Natural killer cell (primary cell): ENCODE results near the gene CCDC154. TPM values are rescaled to one million over a fixed set of nuclear protein-coding genes. Genes with fewer than 3 reads are reported as not detected.
A peak's percentile ranks its signal among the peaks of the same experiment; 100 is the strongest.

Source experiments
- ATAC-seq, 3 donors: fragments of 150-1000 bp in 2 of 3; fragments of 200-7000 bp in 1 of 3; cut with Tn5 transposase; 1 replicate in 1 of 3; 2 replicates in 2 of 3; pipeline ENCODE4 v1.10.0; 2021; ENCODE audit warnings: mild to moderate bottlenecking in 2 of 3, moderate library complexity in 2 of 3
- DNase-seq, 2 donors: peaks; one replicate each; pipeline versions ENCODE4 v3.0.0 to v3.0.0-alpha.2; 2013 to 2021; ENCODE audit warnings: mixed read lengths in 1 of 2
- H3K27ac ChIP-seq: one replicate; pipeline ENCODE4 v1.5.1; 2013; ENCODE audit warnings: mild to moderate bottlenecking, low read length
- H3K27me3 ChIP-seq: one replicate; pipeline ENCODE4 v1.6.1; 2013; ENCODE audit warnings: low read length; ENCODE audit not compliant: control insufficient read depth, insufficient read depth
- H3K36me3 ChIP-seq: one replicate; pipeline ENCODE4 v1.6.1; 2013; ENCODE audit warnings: low read length; ENCODE audit not compliant: control insufficient read depth, insufficient read depth
- H3K4me1 ChIP-seq: one replicate; pipeline ENCODE4 v1.6.1; 2013; ENCODE audit warnings: low read length; ENCODE audit not compliant: control insufficient read depth, insufficient read depth
- H3K4me3 ChIP-seq: one replicate; pipeline ENCODE4 v1.5.1; 2013; ENCODE audit warnings: low read length
- H3K9me3 ChIP-seq: one replicate; pipeline ENCODE4 v1.6.1; 2013; ENCODE audit warnings: low read length; ENCODE audit not compliant: control insufficient read depth, insufficient read depth
- H3K27ac Mint-ChIP-seq, 2 donors: one replicate each; pipeline ENCODE4 v1.8.0; 2022; ENCODE audit warnings: mild to moderate bottlenecking in 2 of 2, mixed read lengths in 2 of 2, moderate library complexity in 1 of 2
- H3K27me3 Mint-ChIP-seq, 2 donors: one replicate each; pipeline ENCODE4 v1.8.0; 2022; ENCODE audit warnings: low read depth in 2 of 2, mixed read lengths in 2 of 2
- H3K36me3 Mint-ChIP-seq: one replicate; pipeline ENCODE4 v1.8.0; 2022; ENCODE audit warnings: mixed read lengths
- H3K4me1 Mint-ChIP-seq, 2 donors: one replicate each; pipeline ENCODE4 v1.8.0; 2022; ENCODE audit warnings: mixed read lengths in 2 of 2
- H3K4me3 Mint-ChIP-seq: one replicate; pipeline ENCODE4 v1.8.0; 2022; ENCODE audit warnings: mild to moderate bottlenecking, moderate library complexity, mixed read lengths
- H3K9me3 Mint-ChIP-seq, 2 donors: one replicate each; pipeline ENCODE4 v1.8.0; 2022; ENCODE audit warnings: mixed read lengths in 2 of 2
- WGBS: methylation state at CpG from one replicate; pipeline ENCODE4 v1.1.7; 2013; ENCODE audit warnings: missing lambda C conversion rate; ENCODE audit not compliant: insufficient coverage; 5-methylcytosine and 5-hydroxymethylcytosine counted together
- intact Hi-C: fragments of 100-400 bp; cut with micrococcal nuclease; formaldehyde crosslinking; loops from one replicate; pipeline ENCODE4 v1.14.2; 2022
- total RNA-seq, 4 donors: library from RNA; stranded (reverse); fragments of 120-200 nt in 1 of 4; gene quantifications; one replicate each; pipeline versions ENCODE4 v1.2.3 to v1.2.4, GENCODE V29; 2013 to 2022
- TF ChIP-seq, protein P1 (sequence below): fragments of 200-600 bp; IDR thresholded peaks from one replicate; pipeline ENCODE4 v1.8.0; 2022; ENCODE audit warnings: antibody characterized with exemption

Gene CCDC154
- total RNA-seq, 3 donors from 2014 or later (not counting 1 experiment from before 2014, with no cell fraction given), result 0.88 to 1.8 (median 1.6) TPM

DNA sequence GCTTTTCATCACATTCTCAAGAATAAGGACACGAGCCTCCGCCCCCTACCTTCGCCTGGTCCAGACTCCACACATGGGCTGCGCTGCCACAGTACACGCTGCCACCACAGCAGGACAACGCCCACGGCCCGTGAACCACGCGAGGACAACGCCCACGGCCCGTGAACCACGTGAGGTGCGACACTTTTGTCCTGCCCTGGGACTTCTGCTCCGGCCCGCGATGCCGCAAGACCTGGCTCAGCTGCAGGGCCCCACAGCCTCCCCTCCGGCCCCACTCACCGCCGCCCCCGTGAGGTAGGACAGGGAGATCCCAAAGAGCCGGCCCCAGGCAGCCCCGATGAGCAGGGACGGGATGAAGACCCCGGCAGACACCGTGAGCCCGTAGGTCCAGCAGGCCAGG is 5.9 kb upstream of the CCDC154 start:
- H3K27ac Mint-ChIP-seq, result peak overlapping the region in 1 of 2 donors; percentile 59

DNA sequence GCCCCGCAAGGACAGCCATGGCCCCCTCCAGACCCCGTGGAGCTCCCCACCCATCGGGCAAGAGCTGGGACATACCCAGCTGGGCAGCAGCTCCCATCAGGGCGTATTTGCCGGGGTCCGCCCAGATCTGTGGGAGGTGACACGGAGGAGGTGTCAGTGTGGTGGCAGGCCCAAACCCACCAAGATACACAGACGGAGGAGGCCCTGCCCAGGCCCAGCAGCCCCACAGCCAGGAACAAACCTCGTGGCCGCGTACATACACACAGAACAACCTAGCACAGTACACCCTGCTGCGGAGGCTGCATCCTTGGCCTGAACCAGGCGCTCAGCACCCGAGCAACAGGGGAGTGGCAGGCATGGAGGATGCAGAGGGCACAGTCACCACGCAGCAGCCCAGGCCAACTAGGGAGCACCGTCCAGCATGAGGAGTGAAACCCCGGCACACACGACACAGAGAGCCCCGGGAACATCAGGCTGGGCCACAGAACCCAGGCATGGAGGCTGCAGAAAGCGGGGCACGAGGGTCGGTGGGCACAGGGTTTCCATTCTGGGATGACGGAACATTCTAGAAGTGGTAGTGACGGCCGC is 4.9 kb upstream of the CCDC154 start:
- H3K27me3 Mint-ChIP-seq, result no peaks in the 10 kb centered on the region
- Histone ChIP-seq H3K36me3 (peaks cover 38% of the 10 kb centered on the region), H3K27me3 (no peaks in the 10 kb centered on the region), H3K4me1 (peaks cover 9% of the 10 kb centered on the region), H3K27ac (no peak overlapping the region), H3K4me3 (no peak overlapping the region), H3K9me3 (no peaks in the 10 kb centered on the region)
- no peaks in the 10 kb centered on the region for H3K9me3 Mint-ChIP-seq
- peak overlapping the region in 1 of 2 donors; percentile 59 for H3K27ac Mint-ChIP-seq
- H3K4me1 Mint-ChIP-seq, result peaks cover 0 to 20% of the 10 kb centered on the region in 2 donors
- H3K4me3 Mint-ChIP-seq, result no peak overlapping the region
- no peaks in the 10 kb centered on the region for H3K36me3 Mint-ChIP-seq
- 98% methylated on average over 25 of the region's 25 CpGs for WGBS
- TF ChIP-seq, protein P1, sequence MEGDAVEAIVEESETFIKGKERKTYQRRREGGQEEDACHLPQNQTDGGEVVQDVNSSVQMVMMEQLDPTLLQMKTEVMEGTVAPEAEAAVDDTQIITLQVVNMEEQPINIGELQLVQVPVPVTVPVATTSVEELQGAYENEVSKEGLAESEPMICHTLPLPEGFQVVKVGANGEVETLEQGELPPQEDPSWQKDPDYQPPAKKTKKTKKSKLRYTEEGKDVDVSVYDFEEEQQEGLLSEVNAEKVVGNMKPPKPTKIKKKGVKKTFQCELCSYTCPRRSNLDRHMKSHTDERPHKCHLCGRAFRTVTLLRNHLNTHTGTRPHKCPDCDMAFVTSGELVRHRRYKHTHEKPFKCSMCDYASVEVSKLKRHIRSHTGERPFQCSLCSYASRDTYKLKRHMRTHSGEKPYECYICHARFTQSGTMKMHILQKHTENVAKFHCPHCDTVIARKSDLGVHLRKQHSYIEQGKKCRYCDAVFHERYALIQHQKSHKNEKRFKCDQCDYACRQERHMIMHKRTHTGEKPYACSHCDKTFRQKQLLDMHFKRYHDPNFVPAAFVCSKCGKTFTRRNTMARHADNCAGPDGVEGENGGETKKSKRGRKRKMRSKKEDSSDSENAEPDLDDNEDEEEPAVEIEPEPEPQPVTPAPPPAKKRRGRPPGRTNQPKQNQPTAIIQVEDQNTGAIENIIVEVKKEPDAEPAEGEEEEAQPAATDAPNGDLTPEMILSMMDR, result no peak
- ATAC-seq (no peak), DNase-seq (no peak)
- intact Hi-C loops, result no loop called here

More for the DNA sequence above, 5.9 kb upstream of the CCDC154 start:
- H3K9me3 ChIP-seq, result no peaks in the 10 kb centered on the region
- no peak overlapping the region for H3K4me3 Mint-ChIP-seq
- DNase-seq, result no peak
- no peak overlapping the region for H3K27ac ChIP-seq
- H3K27me3 ChIP-seq, result no peaks in the 10 kb centered on the region
- no peaks in the 10 kb centered on the region for H3K36me3 Mint-ChIP-seq
- peaks cover 46% of the 10 kb centered on the region for H3K36me3 ChIP-seq
- no peaks in the 10 kb centered on the region for H3K27me3 Mint-ChIP-seq
- H3K4me1 Mint-ChIP-seq, result peaks cover 0 to 15% of the 10 kb centered on the region in 2 donors
- TF ChIP-seq, protein P1, result no peak
- peak in 1 of 3 donors; percentile 17 for ATAC-seq
- no peak overlapping the region for H3K4me3 ChIP-seq
- intact Hi-C loops, result no loop called here
- 79% methylated on average over 29 of the region's 29 CpGs for WGBS
- no peaks in the 10 kb centered on the region for H3K9me3 Mint-ChIP-seq
- H3K4me1 ChIP-seq, result peaks cover 5% of the 10 kb centered on the region

DNA sequence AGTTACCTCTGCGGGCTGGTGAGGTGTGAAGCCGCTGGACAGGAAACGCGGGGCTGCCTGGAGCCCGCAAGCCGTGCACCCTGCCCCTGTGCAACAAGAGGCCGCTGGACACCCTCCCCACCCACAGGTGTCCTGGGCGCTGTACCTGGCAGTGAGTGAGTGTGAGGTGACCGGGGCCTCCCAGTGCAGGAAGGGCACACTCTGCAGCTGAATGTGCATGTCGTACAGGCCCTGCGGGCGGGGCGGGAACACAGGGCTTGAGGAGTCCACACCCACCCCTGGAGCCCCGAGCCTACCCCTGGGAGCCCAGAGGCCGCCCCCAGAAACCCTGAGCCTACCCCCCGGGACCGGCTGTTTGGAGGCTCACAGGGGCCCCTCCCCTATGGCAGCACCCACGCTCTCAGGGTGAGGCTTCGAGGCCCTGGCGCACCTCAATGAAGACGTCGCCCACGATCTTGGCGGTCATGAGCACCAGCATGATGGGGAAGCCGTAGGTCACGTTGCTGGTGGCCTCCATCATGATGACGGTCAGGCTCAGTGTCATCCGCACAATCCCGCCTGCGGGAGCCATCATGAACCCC is 4.3 kb upstream of the CCDC154 start:
- H3K27ac ChIP-seq, result no peak overlapping the region
- no peaks in the 10 kb centered on the region for H3K27me3 ChIP-seq
- no peaks in the 10 kb centered on the region for H3K9me3 ChIP-seq
- no peak overlapping the region for H3K27ac Mint-ChIP-seq
- H3K4me3 Mint-ChIP-seq, result no peak overlapping the region
- no peak for DNase-seq
- H3K9me3 Mint-ChIP-seq, result no peaks in the 10 kb centered on the region
- peaks cover 0 to 20% of the 10 kb centered on the region in 2 donors for H3K4me1 Mint-ChIP-seq
- peaks cover 33% of the 10 kb centered on the region for H3K36me3 ChIP-seq
- H3K36me3 Mint-ChIP-seq, result no peaks in the 10 kb centered on the region
- no peak overlapping the region for H3K4me3 ChIP-seq
- no peak for ATAC-seq
- WGBS, result 93% methylated on average over 30 of the region's 30 CpGs
- TF ChIP-seq, protein P1, result no peak
- no peaks in the 10 kb centered on the region for H3K27me3 Mint-ChIP-seq
- intact Hi-C loops, result no loop called here
- H3K4me1 ChIP-seq, result peaks cover 11% of the 10 kb centered on the region
